ENCODE data around the gene CFAP45.

The CFAP45 gene

DNA sequence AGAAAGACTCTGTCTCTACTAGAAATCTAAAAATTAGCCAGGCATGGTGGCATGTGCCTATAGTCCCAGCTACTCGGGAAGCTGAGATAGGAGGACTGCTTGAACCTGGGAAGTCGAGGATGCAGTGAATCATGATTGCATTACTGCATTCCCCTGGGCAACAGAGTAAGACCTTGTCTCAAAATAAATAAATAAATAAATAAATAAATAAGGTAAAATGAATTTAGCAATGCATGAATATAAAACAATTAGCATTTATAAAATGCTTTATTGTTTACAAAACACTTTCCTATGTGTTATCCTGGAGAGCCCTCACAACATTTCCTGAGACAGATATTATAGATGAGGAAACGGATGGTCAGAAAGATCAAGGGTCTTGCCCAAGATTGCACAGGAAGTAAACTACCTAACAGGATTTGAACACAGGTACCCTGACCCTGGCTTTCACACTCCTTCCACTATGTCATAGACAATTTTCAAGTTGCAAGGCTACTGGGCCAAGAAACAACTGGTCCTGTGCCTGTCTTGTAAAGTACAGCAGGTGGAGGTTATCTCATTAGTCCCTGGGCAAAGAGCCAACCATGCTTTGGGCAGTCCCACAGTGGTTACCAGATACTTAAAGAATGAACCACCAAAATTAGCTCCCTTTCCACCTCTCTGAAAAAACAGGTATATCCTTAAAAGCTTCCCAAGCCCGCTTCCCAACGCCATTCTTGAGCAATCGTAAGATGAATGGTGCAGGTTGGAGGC is 22.1 kb downstream of the CFAP45 start:
- no peak for DNase-seq (ENCODE audit: low spot score)

DNA sequence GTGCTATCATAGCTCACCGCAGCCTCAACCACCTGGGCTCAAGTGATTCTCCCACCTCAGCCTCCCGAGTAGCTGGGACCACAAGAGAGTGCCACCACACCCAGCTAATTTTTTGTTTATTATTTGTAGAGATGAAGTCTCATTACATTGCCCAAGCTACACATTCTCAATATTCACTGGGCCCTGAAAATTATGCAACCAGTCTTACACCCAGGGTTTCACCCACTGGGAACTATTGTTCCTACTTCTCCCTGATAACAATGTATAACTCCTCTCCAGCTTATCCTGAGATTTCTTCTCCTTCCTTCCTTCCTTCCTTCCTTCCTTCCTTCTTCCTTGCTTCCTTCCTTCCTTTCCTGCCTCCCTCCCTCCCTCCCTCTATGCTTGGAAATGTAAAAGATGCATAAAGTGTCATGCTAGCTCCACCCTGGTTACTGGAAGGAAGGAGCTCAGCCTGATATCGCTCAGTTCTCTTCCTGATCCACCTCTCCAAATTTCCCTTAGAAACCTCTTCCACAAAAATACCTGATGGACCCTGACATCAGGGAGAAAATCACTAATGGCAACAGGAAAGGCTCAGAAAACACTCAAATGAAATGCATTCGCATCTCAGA is 26.3 kb downstream of the CFAP45 start:
- DNase-seq (ENCODE audit: low spot score), result no peak

- DNase-seq (ENCODE audit: low spot score), result no peak
Observed at GRCh38 chr1:159872891-159873290, 27.1 kb downstream of the CFAP45 start.

GRCh38 chr1:159870704-159871103 is 29.3 kb downstream of the CFAP45 start:
- DNase-seq (ENCODE audit: low spot score), result no peak

DNA sequence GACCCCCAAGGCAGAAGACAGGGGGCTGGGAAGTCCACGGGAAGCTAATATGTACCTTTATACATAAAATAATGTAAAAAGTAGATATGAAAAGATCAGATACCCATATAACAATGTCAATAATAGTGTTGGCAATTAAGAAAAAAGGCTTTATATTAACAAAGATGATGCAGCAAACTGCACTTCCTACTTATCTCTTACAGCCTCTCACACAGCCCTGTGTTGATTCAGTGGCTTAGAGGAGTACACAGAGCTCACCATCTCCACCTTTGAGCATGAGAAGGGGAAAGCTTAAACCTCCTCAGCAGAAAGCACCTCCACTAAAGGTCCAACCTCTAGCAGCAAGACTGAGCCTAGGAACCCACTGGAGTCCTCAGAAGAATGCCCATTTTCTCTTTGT is 30.4 kb downstream of the CFAP45 start:
- no peak for DNase-seq (ENCODE audit: low spot score)

DNA sequence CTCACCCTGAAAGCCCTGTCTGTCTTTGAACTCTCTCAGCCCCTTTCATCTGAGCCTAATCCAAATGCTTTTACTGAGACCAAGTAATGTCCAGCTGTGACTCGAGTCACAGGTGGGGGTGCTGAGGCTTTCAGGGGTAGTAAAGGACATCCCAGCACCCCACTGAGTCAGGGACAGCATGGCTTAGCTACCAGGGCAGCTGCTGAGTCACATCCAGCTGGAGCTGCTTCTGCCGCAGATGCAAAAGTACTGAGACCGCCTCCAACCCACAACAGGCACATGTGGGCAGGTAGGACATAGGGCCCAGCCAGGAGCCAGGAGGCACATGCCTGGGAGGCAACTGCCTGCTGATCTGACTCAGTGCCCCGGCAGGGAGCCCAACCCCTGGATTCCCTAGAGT is 30.8 kb downstream of the CFAP45 start:
- DNase-seq (ENCODE audit: low spot score), result peak; percentile 58

GRCh38 chr1:159868766-159869165 is 31.2 kb downstream of the CFAP45 start:
- no peak for DNase-seq (ENCODE audit: low spot score)

DNA sequence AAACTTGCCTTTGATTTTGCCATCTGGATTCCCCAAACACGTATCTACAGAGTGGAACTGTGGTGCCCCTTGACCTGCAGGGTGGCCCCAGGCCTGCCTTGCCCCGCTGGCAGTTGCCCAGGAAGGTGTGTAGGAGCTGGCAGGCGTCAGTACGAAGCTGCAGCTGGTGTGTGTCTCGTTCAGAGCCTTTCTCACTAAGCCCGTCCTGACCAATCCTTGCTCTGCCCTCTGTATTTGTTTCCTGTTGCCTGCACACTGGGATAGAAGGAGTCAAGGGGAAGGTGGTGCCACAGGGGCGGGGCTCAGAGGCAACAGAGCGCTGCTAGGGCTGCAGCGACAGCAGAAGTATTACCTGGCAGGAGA is 32.3 kb downstream of the CFAP45 start:
- DNase-seq (ENCODE audit: low spot score), result peak; percentile 50

DNA sequence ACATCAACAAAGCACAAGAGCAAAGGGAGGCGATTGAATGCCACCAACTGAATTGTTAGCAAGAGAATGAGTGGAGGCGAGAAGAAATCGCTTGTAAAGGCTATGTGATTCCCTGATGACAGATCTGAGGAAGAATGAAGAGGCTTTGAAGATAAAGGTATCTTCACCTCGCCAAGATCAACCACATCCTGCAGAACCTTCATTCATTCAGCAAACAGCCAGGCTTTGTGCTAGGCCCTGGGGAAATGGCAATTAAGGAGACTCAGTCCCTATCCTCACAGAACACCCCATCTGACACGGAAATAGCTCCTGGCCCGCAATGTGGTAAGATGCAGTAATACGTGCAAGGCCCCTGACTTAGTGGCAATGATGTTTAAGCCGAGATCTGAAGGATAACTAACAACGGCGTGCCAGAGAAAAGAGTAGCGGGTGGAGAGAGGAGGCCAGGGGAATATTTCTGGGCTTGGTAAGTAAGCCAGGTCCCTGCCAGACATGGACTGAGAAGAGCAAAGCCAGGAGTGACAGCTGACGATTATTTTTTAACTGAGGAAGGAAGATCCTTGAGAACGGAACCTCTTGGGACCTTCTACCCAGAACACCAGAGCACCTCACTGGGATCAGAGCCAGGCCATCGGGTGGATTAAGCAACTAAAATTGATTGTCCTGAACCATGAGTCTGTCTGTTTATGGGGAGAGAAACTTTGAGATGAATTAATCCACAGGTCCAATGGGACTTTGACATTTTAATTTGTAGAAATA is 32.9 kb downstream of the CFAP45 start:
- DNase-seq (ENCODE audit: low spot score), result no peak

GRCh38 chr1:159866066-159866465 is 33.9 kb downstream of the CFAP45 start:
- DNase-seq (ENCODE audit: low spot score), result no peak

DNA sequence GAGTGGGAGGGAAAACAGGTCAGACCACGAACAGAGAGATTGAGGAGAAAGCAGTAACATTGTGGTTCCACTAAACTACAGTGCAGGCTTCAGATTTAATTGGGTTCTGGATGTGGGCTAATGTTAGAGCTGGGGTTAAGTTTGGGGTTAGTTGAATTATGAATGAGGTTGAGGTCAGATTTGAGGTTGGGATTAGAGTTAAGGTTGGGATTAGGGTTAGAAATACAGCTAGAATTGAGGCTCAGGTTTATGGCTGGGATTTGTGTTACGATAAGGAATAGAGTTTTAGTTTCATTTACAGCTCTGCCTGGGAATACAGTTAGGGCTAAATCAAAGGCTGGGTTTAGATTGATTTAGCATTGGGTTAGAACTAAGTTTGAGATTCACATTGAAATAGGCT is 35.7 kb downstream of the CFAP45 start:
- no peak for DNase-seq (ENCODE audit: low spot score)

DNA sequence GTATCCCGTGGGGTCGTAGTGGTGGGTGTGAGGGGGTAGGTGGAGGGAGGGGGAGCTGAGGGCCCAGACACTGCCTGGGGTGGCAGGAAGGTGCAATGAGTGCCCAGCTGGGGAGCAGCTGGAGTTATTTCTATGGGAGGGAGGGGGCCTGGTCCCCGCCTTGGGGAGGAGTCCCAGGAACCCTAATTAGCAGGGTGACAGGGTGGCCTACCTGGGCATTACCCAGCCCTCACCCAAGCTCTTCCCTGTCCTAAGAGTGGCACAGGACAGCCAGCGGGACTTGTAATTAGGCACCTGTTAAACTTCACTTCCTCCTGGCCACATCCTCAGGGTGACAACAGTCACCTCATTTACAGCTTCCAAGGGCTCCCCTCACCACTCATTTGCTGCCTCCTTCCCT is 37.4 kb downstream of the CFAP45 start, which contains the start of gene VSIG8:
VSIG8 (minus strand) TSS at position 101 of the 400 bp plus-strand sequence. CDS start 136 bp downstream, outside the sequence.
- DNase-seq (ENCODE audit: low spot score), result no peak

- no peak for DNase-seq (ENCODE audit: low spot score)
Observed at GRCh38 chr1:159862031-159862430, 37.9 kb downstream of the CFAP45 start.

- DNase-seq (ENCODE audit: low spot score), result no peak
Observed at GRCh38 chr1:159861218-159861617, 38.7 kb downstream of the CFAP45 start.

DNA sequence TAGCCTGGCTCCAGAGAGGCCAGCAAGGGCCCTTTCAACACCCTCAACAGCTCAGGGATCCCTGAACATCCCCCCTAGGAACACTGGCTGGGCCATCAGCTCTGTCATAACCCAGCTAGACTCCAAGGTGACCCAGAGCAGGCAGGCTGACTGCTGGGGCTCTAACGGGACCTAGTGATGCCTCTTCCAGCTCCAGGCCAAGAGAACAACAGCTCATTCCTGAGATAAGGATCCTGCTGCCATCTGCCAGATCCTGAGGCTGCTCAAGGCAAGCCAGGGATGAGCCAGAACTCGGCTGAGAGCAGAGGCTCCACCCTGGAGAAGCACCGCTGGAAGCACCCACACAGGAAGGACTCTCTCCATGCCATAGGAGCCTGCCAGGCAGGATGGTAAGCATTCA is 39.5 kb downstream of the CFAP45 start:
- no peak for DNase-seq (ENCODE audit: low spot score)

DNA sequence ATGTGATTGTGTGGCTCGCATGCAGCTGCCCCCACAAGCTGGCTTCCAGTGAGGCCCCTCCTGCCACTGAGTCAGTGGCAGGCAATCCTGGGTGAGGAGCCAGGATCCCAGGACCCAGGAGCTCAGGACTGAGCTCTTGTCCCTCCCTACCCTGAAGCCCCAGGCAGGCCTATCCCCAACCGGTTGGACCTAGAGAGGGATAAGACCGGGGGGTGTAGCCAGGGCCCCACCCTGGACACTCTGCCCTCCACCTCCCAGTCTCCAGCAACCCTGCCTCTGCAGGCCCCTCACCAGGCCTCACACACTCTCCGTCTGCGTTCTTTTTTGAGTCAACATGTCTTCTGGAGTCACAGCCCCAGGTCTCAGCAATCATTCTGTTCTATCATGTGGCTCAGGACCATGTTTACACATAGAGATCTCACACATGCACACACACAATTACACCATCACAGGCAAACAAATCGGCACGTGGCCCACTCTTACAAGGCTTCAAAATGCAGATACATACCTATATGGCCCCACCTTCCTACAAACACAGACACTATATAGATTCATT is 40.1 kb downstream of the CFAP45 start:
- DNase-seq (ENCODE audit: low spot score), result no peak

DNA sequence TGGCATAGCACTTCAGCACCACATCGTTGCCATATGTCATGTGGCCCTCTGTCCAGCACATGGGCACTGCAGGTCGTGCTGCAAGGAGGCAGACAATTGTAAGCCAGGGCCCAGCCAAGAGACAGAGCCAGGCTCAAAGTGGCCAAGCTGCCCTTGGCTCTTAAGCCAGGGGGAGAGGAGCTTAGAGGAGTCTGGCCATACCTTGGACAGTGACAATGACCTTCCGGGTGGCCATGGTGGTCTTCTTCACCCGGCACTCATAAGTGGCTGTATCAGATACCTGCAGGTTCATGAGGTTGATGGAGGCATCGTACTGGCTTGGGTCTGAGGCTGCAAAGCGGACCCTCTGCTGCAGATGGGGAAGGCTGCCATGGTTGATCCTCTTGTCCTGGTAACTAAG is 42.1 kb downstream of the CFAP45 start:
- DNase-seq (ENCODE audit: low spot score), result no peak

DNA sequence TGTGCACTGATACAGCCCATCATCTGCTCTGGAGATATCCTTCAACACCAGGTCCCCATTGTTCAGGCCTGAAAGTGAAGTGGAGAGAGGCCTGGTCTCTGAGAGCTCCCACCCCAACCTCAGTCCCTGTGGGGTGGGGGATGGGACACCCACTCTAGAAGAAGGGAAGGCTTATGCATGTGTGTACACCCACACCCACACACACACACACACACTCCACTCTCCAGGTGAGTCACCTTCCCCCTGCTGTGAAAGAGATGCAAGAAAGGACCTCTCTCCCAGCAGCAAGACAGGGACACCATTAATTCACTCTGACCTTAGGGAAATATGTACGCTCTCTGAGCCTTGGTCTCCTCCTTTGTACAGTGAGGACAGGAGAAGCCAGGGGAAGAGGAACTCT is 43.4 kb downstream of the CFAP45 start:
- no peak for DNase-seq (ENCODE audit: low spot score)

GRCh38 chr1:159855709-159856108 is 44.3 kb downstream of the CFAP45 start:
- DNase-seq (ENCODE audit: low spot score), result no peak

DNA sequence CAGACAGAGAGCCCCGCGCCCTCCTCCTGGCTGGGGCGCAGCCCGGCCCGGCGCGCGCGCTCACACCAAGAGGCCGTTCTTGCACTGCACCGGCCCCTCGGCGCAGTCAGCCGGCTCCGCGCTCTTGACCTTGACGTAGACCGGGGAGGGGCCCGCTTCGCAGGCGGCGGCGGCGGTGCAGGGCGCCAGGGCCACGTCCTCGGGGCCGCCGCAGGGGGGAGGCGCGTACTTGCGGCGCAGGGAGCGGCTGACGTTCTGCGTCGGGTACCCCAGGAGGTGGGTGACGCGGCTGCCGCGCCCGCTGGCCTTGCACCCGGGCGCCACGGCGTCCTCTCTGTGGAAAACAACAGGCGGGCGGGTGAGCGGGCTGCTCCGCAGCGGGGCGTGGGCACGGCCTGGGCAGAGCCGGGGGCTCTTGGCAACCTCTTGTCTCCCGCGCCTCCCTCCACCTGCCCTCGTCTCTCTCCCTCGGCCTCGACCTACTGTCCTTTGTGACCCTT is 45.2 kb downstream of the CFAP45 start:
- peak; percentile 92 for DNase-seq (ENCODE audit: low spot score)

DNA sequence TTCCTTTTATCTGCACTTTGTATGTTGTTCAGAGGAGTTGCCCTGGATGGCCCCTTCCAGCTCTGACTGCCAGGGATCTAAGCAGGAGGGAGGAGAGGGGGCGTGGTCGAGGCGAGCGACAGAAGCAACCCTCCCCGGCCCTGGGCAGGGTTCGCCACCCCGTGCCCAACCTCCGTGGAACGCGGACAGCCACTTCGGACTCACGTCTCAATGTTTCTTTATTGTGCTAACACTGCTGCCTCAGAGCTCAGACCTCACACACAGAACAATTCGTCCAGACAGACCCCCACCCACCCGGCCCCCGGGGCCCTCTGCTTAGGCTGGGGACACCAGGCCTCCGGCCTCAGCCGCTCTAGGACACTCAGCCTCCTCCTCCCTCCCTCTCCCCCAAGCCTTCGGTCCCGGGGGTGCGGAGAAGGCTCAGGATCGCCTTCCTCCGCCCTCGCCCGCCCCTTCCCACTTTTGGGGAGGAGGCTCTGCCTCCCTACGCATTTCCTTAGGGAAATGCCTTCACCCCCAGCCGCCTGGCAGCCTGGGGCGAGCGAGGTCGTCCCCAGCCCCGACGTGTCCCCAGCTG is 45.8 kb downstream of the CFAP45 start:
- peak; percentile 73 for DNase-seq (ENCODE audit: low spot score)

- no peak for DNase-seq (ENCODE audit: low spot score)
Observed at GRCh38 chr1:159853417-159854115, 46.4 kb downstream of the CFAP45 start.
